Transverse colon (tissue), 4 donors: ENCODE results near the gene ZMAT5.

Experiments used
- CTCF ChIP-seq, 5 experiments: fragments of 200-600 bp in 3 of 5; fragments of 450-650 bp in 2 of 5; sonication (generic) in 3 of 5; IDR thresholded peaks; 1 replicate in 2 of 5; 2 replicates in 3 of 5; pipeline ENCODE4 v1.5.1; 2016 to 2017; ENCODE audit warnings: antibody characterized with exemption in 5 of 5, inconsistent platforms in 3 of 5, mild to moderate bottlenecking in 2 of 5, moderate library complexity in 1 of 5
- POLR2AphosphoS5 ChIP-seq, 3 donors: sonication (generic); formaldehyde crosslinking; IDR thresholded peaks; one replicate each; pipeline ENCODE4 v1.6.1; 2016; ENCODE audit warnings: antibody characterized with exemption in 3 of 3

- TF ChIP-seq CTCF (IDR thresholded peaks at IDR 0.05) (no peak), POLR2AphosphoS5 (IDR thresholded peaks at IDR 0.05) (no peak)
Measured at GRCh38 chr22:29697853-29698598, 68.8 kb downstream of the ZMAT5 start.
